WI38 (cell line): ENCODE measurements around the gene PEPD.

Source experiments
- H3K4me3 ChIP-seq: 2 replicates; pipeline ENCODE4 v1.5.1; 2011; ENCODE audit warnings: low read depth, mild to moderate bottlenecking, control low read depth, low read length
- TF ChIP-seq, protein P1 (sequence below): IDR thresholded peaks from 2 replicates; pipeline ENCODE4 v1.5.1; 2012; ENCODE audit warnings: low read depth, mild to moderate bottlenecking, control low read depth, low read length

Gene PEPD

DNA sequence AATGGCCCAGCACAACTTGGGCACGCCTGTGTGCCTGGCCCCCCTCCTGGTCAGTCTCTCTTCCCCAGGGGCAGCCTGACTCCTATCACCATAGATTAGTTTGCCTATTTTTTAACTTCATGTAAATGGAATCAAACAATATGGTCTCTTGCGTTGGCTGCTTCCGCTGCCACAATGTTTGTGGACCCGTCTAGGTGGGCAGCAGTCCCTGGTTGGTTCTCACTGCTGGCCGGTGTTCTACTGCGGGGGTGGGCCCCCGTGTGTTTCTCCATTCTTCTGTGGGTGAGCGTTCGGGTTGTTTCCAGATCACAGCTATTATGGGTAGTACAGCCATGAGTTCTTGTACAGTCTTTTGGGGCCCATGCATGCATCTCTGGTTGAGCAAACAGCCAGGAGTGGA is 100.8 kb downstream of the PEPD start:
- no peak overlapping the region for H3K4me3 ChIP-seq
- TF ChIP-seq, protein P1, sequence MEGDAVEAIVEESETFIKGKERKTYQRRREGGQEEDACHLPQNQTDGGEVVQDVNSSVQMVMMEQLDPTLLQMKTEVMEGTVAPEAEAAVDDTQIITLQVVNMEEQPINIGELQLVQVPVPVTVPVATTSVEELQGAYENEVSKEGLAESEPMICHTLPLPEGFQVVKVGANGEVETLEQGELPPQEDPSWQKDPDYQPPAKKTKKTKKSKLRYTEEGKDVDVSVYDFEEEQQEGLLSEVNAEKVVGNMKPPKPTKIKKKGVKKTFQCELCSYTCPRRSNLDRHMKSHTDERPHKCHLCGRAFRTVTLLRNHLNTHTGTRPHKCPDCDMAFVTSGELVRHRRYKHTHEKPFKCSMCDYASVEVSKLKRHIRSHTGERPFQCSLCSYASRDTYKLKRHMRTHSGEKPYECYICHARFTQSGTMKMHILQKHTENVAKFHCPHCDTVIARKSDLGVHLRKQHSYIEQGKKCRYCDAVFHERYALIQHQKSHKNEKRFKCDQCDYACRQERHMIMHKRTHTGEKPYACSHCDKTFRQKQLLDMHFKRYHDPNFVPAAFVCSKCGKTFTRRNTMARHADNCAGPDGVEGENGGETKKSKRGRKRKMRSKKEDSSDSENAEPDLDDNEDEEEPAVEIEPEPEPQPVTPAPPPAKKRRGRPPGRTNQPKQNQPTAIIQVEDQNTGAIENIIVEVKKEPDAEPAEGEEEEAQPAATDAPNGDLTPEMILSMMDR, result no peak

DNA sequence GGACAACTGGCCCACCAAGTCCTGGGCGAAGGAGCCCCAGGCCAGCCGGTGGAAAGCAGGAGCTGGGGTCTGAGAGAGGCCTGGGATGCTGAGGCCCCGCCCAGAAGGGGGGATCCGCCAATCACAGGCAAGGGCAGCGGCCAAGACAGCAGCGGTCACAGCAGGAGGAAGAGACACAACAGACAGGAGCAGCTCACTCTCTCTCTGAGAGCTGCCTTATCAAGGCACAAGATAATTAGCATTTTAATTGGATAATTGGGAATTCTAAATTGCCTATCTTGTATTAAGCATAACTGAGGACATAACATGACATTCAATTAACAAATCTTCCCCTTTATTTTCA is 101.8 kb downstream of the PEPD start:
- TF ChIP-seq, protein P1, result no peak
- no peak overlapping the region for H3K4me3 ChIP-seq

DNA sequence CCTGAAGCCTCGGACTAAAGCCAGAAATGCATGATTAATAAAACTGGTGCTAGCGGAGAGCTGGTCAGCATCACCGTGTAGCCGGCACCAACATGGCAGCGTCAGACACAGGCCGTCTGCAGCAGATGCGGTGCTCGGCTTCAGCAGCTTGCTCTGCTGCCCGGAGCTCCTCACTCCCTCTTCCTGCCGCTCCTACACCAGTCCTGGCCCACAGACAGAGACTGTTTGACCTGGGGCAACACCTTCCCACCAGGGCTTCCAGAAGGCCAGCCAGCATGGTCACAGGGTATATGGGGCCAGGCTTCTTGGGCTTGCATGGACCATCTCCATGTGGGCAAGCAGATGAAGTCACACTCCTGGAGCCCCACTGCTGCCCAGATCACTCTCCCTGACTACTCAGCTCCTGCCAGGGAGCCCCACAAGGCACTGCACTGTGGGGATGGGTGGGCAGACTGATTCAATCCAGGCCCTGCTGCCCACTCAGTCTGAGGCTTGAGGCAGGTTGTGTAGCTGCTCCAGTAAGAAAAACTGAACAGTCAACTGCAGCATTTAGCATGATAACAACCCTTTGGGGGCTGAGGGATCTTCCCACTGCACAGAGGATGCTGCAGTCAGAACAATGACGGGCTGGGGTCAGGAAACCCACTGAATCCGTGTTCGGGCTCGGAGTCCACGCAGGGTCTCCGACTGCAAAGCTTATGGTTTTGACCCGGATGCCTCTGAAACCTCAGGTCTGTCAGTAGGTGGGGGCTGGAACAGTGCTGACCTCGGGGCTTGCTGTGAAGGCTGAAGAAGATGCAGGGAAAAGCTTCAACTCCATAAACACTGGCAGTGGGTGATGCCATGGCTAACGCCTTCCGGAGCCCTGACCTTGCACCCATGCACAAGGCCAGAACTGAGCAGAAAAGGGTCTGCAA is 102.5 kb downstream of the PEPD start:
- TF ChIP-seq, protein P1, result no peak
- H3K4me3 ChIP-seq, result no peak overlapping the region

DNA sequence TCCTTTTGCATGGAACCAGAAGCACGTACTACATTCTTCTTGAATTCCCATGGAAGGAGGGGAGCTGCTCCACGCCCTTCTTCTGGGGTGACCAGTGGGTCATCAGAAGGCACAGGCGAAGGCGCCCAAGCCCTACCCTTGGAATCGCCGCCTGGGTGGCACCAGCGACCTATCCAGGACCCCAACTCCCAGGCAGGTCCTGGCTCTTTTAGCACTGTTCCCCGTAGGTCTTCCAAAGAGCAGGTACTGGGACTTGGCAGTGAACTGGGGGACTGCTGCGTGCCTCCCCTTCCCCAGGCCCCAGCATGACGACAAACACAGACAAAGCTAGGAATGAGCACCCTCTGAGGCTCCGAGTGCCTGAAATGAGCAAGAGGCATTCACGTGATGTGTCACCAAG is 103.1 kb downstream of the PEPD start:
- no peak overlapping the region for H3K4me3 ChIP-seq
- TF ChIP-seq, protein P1, result no peak

DNA sequence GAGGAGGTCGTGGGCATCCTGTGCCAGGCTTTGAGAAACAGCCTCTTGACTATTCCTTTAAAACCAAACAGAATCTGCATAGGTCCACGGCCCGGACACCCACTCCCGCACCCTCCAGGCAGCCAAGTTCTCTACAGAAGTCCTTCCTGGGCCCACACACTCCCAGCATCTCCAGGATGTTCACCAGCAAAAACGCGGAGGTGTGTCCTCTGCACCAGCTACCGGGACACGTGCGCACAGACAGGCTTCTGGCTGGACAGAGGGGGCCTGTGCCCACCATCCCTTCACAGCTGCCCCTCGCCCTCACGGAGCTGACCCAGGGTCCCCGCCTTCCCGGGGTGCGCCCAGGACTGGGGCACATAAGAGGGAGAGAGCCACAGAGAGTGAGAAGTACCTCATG is 103.8 kb downstream of the PEPD start:
- TF ChIP-seq, protein P1, result no peak
- H3K4me3 ChIP-seq, result no peak overlapping the region

DNA sequence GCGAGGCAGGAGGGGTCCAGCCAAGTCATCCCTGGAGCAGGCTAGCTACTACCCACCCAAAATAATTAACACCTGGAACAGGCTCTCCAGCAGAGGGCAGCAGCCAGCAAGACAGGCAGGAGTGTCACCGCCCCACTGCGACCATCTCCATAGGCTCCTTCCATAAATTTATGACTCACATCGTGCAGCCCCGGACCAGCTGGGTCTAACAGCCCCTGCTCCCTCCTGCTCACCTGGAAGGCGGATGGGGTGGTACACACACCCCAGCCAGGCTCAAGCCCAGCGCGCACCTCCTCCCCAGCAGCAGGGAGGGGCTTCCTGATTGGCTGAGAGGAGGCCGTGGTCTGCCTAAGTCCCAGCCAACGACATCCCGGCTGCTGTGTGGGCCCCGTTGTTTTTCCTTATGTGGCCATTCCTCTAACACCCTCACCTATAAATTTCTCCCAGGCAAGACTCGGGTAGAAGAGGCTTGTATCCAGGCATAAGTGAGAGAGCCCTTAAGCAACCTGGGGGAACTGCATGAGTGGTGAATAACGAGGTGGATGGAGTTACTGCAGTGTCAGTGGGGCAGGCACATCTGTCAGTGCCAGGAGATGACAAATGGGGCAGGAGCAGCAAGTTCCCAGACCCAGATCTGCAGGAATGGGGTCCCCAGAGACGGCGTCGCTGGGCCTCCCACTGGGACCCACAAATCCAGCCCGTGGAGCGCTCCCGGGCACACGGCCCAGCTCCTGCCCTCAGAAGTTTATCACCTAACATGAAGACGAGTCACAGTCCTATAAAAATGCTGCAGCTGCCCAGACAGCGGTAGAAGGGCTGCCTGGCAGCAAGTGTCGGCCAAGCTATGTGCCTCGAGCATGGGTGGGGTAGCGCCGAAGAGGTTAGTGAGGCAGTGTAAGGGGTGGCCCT is 105.0 kb downstream of the PEPD start:
- H3K4me3 ChIP-seq, result no peak overlapping the region
- TF ChIP-seq, protein P1, result peak; percentile 59
